NCI-H128 (cell line): ENCODE data around the gene ABCC5.
A peak's percentile ranks its signal among the peaks of the same experiment; 100 is the strongest.
"Not testable (repeated sequence)": the region's sequence is repeated elsewhere in the genome, so short reads cannot be mapped to it uniquely, and the experiment has no call there.

Source experiments
- DNase-seq: peaks from one replicate; lab custom pipeline; 2025; ENCODE audit not compliant: unreplicated experiment; lab: John Stamatoyannopoulos, UW

ABCC5 gene

DNA sequence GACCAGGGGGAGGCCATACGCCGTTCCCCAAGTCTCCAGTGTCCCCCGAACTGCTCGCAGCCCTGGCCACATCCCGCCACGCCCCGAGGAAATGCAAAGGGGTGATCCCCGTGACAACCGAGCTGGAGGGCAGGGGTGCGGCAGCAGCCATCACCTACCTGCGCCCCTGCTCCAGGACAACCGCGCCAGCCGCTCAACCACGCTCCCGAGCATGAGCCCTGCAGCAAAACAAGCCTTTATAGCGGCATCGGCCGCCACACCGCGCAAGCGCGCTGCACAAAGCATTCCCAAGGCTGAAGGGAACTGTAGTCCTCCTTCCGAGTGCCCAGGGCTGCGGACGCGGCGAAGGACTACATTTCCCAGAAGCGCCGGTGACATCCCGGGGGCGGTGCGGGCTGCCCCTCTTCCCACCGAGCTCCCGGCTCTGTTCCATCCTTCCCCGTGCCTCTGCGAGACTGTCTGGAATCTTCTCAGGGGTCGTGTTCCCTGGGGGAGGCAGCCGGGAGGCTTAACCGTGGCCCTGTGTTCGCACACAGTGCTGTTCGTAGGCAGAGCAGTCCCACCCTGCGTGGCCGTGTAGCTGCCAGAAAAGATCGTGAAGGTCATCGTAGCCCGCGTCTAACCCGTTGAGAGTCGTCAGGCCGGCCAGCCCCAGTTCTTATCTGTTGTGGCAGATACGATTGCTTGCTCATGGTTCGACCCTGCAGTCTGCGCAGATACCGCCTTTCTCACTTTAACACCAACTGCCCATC is at the start of gene ABCC5:
TSS of gene ABCC5 (minus strand) at position 213 of the 752 bp plus-strand sequence. CDS start 3,492 bp downstream, outside the sequence.
- DNase-seq, result peak; percentile 90

DNA sequence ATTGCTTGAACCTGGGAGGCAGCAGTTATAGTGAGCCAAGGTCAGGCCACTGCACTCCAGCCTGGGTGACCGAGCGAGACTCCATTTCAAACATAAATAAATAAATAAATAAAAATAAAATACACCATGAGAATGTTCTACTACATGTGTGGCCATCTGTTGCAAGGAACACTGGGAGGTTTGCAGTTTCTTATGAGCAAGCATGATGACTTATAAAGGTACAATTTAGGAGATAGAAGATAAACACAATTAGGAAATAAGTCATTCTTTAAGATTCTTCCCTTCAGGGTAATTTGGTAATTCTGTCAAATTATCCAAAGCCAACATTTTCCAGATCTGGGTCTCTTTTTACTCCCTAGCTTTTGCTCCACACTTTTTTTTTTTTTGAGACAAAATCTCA is 48.5 kb upstream of the ABCC5 start:
- no peak for DNase-seq

DNA sequence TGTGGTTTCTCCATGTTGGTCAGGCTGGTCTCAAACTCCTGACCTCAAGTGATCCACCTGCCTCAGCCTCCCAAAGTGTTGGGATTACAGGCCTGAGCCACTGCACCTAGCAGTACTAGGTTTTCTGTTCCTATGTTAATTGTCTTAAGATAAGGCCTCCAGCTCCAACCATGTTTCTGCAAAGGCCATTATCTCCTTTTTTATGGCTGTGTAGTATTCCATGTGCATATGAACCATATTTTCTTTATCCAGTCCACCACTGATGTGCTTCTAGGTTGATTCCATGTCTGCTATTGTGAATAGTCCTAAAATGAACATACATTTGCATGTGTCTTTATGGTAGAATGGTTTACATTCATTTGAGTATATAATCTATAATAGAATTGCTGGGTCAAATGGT is 45.0 kb upstream of the ABCC5 start:
- DNase-seq, result no peak

DNA sequence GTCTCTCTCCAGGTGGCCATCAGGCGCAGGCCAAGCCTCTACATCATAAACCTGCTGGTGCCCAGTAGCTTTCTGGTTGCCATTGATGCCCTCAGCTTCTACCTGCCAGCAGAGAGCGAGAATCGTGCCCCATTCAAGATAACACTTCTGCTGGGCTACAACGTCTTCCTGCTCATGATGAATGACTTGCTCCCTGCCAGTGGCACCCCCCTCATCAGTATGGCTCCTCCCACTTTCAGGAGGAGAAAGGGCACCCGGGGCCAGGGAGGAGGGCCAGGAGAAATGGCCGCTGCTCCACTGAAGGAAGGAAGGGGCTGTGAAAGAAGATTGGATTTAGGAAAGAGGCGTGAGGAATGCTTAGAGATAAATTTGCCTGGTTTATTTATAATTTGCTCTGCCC is 41.7 kb upstream of the ABCC5 start:
- DNase-seq, result no peak

DNA sequence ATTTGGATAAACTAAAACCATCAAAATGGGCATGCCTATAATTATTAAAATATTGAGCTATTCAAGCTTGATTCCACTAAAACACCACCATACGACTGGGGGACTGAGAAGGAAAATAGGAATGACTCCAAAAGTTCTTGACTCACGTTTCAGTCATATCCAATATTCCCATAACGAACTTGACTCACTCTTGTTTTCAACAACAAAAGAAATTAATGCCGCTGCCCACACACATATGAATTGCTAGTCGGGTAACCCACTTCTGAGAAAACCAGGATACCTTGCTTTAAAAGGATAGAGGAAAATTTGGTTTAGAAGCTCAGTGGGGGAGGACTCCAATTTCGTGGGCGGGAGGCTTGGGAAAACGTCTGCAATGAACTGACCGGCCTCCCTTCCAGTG is 40.3 kb upstream of the ABCC5 start:
- DNase-seq, result no peak

DNA sequence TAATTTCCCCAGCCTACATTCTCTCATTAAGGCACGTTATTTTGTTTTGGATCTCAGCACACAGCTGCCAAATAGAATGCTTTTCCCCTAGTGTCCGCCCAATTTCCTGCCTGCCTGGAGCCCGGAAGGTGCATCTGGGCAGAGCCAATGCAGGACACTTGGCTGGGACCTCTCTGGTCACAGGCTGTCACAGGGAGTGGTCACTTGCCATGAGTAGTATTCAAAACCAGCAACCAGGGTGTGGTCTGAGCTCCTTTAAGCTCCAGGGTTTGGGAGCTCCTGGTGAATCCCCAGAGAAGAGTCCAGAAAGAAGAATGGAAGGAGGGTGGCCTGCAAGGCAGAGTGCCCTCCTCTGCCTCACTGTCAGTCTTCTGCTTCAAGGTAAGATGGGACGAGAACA is 35.1 kb upstream of the ABCC5 start, which contains the start of gene HTR3C:
TSS of gene HTR3C (plus strand) at position 281 of the 400 bp plus-strand sequence. CDS start at position 315, 34 bp downstream.
- no peak for DNase-seq

DNA sequence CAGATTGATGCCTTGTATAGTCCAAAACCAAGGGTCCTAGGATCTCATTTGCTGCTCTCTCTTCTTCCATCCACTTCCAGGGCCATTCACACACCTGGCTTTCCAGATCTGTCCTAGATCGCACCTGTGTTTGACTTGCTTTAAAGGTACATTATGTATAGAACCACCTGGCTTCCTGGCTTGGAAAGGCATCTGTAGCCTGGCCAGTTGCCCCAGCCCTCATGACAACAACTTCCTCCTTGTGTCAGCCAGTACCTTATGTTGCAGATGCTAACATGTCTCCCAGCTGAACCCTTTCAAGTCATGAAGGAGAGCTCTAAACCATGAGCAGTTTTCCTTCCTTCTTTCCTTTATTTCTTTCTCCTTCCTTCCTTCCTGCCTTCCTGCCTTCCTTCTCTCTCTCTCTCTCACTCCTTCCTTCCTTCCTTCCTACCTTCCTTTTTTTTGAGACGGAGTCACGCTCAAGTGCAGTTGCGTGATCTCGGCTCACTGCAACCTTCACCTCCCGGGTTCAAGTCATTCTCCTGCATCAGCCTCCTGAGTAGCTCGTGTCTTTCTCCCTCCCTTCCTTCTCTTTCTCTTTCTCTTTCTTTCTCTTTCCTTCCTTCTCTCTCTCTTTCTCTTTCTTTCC is 32.6 kb upstream of the ABCC5 start:
- no peak for DNase-seq

DNA sequence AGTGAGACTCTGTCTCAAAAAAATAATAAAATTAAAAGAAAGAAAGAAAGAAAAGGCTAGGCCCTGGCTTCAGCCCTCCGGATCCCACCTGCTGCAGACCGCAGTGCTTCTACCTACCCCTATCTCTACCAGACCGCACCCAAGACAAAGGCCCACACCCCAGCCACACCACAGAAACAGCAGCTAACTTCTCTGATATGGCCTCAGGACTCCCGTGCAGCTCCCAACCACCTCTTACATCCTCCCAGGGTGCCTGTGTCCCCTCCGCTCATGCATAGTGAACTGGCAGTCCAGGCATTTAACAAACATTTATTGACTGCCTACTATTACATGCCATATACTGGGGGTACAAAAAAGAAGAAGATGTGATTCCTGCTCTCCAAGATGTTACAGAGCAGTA is 28.3 kb upstream of the ABCC5 start:
- DNase-seq, result no peak

DNA sequence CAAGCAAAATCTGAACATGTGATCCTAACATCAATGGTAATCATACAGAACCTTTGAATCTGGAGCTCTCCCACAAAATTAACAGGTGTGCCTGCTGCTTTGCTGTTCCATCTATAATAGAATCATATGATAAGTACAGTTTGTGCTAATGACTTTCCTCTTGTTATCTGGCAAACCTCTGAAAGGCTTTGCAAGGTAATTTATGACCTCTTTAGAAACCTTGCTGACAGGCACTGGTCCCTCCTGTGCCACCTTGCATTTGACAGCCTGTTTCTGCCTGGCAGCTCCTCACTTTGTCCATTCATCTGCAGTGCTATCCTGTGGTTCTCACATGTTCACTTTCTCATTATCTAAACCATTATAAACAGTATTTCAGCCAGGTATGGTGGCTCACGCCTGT is 24.9 kb upstream of the ABCC5 start:
- DNase-seq, result peak; percentile 63

DNA sequence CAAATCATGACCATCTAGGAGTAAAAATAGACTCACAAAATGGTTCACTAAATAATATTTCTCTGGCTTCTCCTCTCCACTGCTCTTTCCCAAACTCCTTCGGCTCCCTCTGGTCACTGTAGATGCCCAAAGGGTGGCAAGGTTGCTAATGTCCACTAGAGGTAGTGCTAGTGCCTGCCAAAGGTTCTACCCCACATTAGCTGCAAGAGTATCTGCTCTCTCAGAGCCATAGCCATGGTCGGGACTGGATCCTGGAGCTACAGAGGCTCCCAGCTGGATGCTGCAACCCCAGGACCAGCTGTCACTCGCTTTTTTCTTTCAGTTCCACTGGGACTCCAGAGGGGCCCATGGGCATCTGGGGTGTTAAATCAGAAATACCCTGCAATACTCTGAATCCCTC is 22.3 kb upstream of the ABCC5 start:
- DNase-seq, result no peak

DNA sequence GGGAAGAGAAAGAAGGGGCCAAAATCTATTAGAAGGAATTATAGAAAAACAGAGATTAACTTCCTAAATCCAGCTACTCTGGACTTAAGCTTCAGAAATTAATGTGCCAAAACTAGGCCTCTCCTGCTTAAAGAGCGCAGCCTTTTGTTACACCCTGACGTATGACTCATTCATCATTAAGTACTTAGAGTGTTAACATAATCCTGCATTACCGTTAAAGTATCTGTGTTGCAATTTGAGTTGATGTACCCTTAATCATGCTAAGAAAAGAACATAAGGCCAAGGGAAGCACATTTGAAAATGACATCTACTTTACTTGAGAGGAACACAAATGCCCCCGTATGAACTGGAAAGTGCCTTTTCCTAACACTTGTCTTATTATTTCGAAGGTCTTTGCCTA is 21.7 kb upstream of the ABCC5 start:
- DNase-seq, result peak; percentile 45

DNA sequence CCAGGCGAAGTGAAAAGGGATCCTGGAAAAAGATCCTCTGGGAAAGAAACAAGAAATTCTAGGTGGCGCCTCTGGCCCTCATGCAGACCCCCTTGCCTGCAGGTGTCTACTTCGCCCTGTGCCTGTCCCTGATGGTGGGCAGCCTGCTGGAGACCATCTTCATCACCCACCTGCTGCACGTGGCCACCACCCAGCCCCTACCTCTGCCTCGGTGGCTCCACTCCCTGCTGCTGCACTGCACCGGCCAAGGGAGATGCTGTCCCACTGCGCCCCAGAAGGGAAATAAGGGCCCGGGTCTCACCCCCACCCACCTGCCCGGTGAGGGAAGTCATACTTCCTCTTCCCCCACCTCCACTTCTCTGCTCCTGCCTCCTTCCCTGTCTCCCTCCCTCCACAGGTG is 20.6 kb upstream of the ABCC5 start:
- not testable (repeated sequence) for DNase-seq

DNA sequence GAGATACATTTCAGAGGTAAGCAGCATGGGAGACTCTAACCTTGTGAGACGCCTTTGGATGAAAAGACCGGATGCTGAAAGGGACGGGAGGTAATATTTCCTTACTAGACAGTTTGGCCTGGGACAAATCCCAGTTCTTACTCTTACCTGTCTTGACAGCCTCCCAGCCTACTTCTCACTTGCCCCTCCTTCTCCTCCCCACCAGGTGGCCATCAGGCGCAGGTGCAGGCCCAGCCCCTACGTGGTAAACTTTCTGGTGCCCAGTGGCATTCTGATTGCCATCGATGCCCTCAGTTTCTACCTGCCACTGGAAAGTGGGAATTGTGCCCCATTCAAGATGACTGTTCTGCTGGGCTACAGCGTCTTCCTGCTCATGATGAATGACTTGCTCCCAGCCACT is 20.1 kb upstream of the ABCC5 start:
- DNase-seq, result no peak

DNA sequence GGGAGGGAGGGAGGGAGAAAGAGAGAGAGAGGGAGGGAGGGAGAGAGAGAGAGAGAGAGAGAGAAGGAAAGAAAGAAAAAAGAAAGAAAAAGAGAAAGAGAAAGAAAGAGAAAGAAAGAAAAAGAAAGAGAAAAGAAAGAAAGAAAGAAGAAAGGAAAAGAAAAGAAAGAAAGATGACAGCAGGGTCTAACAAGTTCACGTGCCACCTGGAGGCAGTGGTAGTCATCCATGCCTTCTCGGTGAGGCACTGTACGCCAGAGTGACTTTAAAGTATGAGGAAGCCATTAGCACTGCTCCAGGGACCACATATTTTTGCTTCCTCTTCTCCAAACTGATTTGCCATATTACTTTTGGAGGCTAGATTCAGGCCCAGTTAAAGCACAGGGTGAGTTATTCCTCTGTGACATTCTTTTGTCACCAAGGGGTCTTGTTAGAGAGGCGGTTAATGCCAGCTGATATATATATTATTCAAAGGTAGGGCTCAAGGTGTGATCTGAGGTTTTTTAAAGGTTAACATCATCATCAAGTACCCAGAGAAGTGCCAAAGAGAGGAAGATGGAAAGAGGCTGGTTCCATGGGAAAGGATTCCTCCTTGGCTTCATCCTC is 13.6 kb upstream of the ABCC5 start, which contains the start of gene HTR3D:
TSS of gene HTR3D (plus strand) at position 556 of the 606 bp plus-strand sequence. CDS start at position 556, 0 bp downstream.
- DNase-seq, result no peak

DNA sequence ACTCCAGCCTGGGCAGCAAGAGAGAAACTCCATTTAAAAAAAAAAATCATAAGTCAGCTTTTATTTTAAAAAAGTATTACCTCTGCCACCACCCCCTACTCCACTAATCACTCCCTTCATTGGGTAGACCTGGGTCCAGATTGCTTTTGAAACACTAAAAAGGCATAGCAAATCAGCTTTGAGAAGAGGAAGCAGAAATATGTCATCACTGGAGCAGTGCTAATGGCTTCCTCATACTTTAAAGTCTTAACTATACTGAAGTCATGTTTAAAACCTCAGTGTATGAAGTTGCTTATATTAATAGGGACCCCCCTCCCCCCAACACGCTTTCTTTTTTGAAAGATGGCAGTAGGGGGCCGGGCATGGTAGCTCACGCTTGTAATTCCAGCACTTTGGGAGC is 12.9 kb upstream of the ABCC5 start:
- no peak for DNase-seq

DNA sequence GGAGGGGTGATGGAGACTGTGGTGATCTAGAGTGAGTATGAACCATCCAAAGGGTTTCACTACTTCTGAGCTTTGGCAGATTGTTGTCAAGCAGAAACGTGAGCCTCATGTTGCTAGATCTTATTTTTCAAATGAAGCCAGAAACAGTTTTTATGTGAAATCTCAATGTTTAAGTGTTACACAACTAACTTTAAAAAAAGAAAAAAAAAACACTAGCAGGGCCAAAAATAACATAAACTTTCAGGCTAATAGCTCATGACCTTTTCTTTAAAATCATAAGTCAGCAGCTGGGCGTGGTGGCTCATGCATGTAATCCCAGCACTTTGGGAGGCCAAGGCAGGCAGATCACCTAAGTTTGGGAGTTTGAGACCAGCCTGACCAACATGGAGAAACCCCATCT is 11.8 kb upstream of the ABCC5 start:
- DNase-seq, result no peak

DNA sequence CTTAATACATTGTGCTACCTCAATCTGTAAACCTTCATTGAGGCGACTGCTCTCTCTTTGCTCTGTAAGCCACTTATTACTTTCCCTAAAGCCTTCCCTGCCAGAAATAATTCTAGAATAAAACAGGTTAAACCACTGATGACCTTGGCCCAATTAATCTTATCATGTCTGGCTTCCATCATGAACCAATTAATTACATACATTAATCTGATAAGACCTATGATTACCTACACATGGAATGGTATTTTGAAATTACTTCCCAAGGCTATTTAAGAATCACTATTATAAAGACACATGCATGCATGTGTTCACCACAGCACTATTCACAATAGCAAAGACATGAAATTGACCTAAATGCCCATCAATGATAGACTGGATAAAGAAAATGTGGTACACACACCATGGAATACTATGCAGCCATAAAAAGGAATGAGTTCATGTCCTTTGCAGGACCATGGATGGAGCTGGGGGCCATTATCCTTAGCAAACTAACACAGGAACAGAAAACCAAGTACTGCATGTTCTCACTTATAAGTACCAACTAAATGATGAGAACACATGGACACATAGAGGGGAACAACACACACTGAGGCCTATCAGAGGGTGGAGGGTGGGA is 10.7 kb upstream of the ABCC5 start:
- not testable (repeated sequence) for DNase-seq

DNA sequence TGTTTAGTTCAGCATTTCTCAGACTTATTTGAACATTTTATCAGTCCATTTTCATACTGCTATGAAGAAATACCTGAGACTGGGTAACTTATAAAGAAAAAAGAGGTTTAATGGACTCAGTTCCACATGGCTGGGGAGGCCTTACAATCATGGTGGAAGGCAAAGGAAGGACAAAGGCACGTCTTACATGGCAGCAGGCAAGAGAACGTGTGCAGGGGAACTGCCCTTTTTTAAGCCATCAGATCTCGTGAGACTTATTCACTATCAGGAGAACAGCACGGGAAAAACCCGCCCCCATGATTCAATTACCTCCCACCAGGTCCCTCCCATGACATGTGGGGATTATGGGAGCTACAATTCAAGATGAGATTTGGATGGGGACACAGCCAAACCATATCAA is 7.6 kb upstream of the ABCC5 start:
- DNase-seq, result not testable (repeated sequence)

DNA sequence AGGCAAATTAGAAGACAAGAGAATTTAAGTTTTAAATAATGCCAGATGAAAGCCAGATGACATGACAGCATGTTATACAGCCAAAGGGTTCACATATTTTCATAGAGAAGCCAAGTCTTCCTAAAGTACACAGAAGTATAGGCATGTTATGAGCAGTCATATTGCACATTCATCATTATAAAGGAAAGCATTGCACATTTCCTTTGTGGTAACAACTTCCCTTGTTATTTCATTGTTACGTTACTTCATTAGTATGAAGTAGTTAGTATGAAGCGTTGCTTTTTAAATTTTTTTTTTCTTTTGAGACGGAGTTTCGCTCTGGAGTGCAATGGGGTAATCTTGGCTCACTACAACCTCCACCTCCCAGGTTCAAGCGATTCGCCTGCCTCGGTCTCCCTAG is 4.6 kb upstream of the ABCC5 start:
- no peak for DNase-seq

DNA sequence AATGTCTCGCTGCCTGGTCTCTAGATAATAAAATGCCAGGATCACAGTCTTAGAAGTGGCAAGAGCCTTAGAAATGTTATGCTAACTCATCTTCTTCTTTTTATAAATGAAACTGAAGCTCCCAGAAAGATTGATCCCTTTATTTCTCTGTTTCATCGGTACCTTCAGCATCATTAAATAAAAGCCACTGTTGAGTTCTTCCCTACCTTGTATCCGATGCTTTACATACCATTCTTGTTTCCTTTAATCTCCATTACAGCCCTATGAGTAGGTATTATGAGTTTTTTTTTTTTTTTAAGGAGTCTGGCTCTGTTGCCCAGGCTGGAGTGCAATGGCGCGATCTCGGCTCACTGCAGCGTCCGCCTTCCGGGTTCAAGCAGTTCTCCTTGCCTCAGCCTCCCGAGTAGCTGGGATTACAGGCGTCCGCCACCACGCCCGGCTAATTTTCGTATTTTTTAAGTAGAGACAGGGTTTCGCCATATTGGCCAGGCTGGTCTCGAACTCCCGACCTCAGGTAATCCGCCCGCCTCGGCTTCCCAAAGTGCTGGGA is 815 bp upstream of the ABCC5 start:
- DNase-seq, result no peak
